Transverse colon (tissue), 4 donors: Measurements from ENCODE around the gene CHN1. TPM values are rescaled to one million over a fixed set of nuclear protein-coding genes. Genes with fewer than 3 reads are reported as not detected.

Source experiments
- DNase-seq: peaks from one replicate; pipeline ENCODE4 v3.0.0-alpha.2; 2019
- H3K27ac ChIP-seq, 4 donors: fragments of 200-600 bp; sonication (generic); 2 replicates each; pipeline ENCODE4 v1.5.1; 2016 to 2018; ENCODE audit warnings: inconsistent platforms in 4 of 4
- H3K27me3 ChIP-seq: fragments of 200-600 bp; sonication (generic); 2 replicates; pipeline ENCODE4 v1.5.1; 2017; ENCODE audit warnings: inconsistent platforms
- H3K36me3 ChIP-seq, 4 donors: fragments of 200-600 bp; sonication (generic); 2 replicates each; pipeline ENCODE4 v1.5.1; 2017 to 2019; ENCODE audit warnings: inconsistent platforms in 4 of 4
- H3K4me1 ChIP-seq, 4 donors: fragments of 200-600 bp; sonication (generic); 2 replicates each; pipeline ENCODE4 v1.5.1; 2017 to 2020; ENCODE audit warnings: inconsistent platforms in 4 of 4
- H3K4me3 ChIP-seq, 4 donors: fragments of 200-600 bp; sonication (generic); 1 replicate in 1 of 4; 2 replicates in 3 of 4; pipeline versions ENCODE4 v1.5.1 to v1.6.1; 2017 to 2019; ENCODE audit warnings: inconsistent platforms in 4 of 4
- H3K9me3 ChIP-seq, 2 donors: fragments of 200-600 bp; sonication (generic); 2 replicates each; pipeline ENCODE4 v1.5.1; 2017 to 2019; ENCODE audit warnings: inconsistent platforms in 2 of 2
- EP300 ChIP-seq: sonication (generic); formaldehyde crosslinking; IDR thresholded peaks from one replicate; pipeline ENCODE4 v1.6.1; 2017; ENCODE audit warnings: antibody characterized with exemption, low read depth
- POLR2A ChIP-seq: fragments of 450-650 bp; IDR thresholded peaks from one replicate; pipeline ENCODE4 v1.6.1; 2016; ENCODE audit warnings: antibody characterized with exemption, mild to moderate bottlenecking, moderate library complexity
- POLR2AphosphoS5 ChIP-seq, 3 donors: sonication (generic); formaldehyde crosslinking; IDR thresholded peaks; one replicate each; pipeline ENCODE4 v1.6.1; 2016; ENCODE audit warnings: antibody characterized with exemption in 3 of 3
- WGBS, 2 donors: methylation state at CpG; one replicate each; pipeline ENCODE4 v1.1.5; 2018; ENCODE audit warnings: low coverage in 1 of 2; 5-methylcytosine and 5-hydroxymethylcytosine counted together
- in situ Hi-C, 4 donors: fragments of 200-750 bp; cut with MboI; loops; one replicate each; pipeline versions ENCODE4 v1.15.0 to v1.15.1; 2017; ENCODE audit warnings: low sequenced_read_pairs in 3 of 4, low pct_ligation_motif_present in 1 of 4, low pct_unique_long_range_greater_than_20kb in 1 of 4
- intact Hi-C: fragments of 100-400 bp; cut with DNase I; formaldehyde crosslinking; loops from one replicate; pipeline ENCODE4 v1.15.1; 2023; ENCODE audit warnings: low total_unique reads
- total RNA-seq, 4 donors: library from RNA; depleted of rRNA; stranded (reverse); fragments of >200 nt; gene quantifications; one replicate each; pipeline ENCODE4 v1.1.0, GENCODE V29; 2016
- TF ChIP-seq, protein P1 (sequence below), 5 experiments: fragments of 200-600 bp in 3 of 5; fragments of 450-650 bp in 2 of 5; sonication (generic) in 3 of 5; IDR thresholded peaks; 1 replicate in 2 of 5; 2 replicates in 3 of 5; pipeline ENCODE4 v1.5.1; 2016 to 2017; ENCODE audit warnings: antibody characterized with exemption in 5 of 5, inconsistent platforms in 3 of 5, mild to moderate bottlenecking in 2 of 5, moderate library complexity in 1 of 5

Gene CHN1
- total RNA-seq, 4 donors from 2014 or later = 1.6 to 3.2 (median 3.0) TPM; not detected in 1

DNA sequence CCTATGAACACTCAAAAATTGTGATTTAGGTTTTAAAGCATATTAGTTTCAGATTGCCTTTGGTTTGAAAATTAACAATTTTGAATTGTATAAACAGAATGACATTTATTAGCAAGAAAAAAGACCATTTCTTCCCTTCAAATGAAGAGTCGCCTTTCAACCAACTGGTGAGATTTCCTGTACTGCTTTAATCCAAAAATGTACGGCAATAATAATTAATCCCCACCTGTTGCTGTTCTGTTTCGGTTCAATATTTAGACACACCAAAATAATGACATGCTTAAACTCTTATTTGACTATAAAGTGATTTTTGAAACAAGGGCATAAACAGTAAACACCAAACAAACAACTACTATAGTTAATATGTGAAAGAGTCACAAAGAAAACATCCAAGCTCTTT is 39.6 kb downstream of the CHN1 start:
- DNase-seq = no peak
- no peak overlapping the region for H3K27ac ChIP-seq
- TF ChIP-seq POLR2A = no peak
- TF ChIP-seq, protein P1, sequence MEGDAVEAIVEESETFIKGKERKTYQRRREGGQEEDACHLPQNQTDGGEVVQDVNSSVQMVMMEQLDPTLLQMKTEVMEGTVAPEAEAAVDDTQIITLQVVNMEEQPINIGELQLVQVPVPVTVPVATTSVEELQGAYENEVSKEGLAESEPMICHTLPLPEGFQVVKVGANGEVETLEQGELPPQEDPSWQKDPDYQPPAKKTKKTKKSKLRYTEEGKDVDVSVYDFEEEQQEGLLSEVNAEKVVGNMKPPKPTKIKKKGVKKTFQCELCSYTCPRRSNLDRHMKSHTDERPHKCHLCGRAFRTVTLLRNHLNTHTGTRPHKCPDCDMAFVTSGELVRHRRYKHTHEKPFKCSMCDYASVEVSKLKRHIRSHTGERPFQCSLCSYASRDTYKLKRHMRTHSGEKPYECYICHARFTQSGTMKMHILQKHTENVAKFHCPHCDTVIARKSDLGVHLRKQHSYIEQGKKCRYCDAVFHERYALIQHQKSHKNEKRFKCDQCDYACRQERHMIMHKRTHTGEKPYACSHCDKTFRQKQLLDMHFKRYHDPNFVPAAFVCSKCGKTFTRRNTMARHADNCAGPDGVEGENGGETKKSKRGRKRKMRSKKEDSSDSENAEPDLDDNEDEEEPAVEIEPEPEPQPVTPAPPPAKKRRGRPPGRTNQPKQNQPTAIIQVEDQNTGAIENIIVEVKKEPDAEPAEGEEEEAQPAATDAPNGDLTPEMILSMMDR (IDR thresholded peaks at IDR 0.05) = no peak
- TF ChIP-seq POLR2AphosphoS5 (IDR thresholded peaks at IDR 0.05) = no peak
- TF ChIP-seq EP300 = no peak
- H3K27me3 ChIP-seq = no peaks in the 10 kb centered on the region
- H3K4me1 ChIP-seq = no peaks in the 10 kb centered on the region
- in situ Hi-C loops (no loop called here), intact Hi-C loops (no loop called here)
- WGBS, 2 donors = 85 to 90% methylated on average over 3 of the region's 3 CpGs
- H3K4me3 ChIP-seq = no peak overlapping the region
- no peaks in the 10 kb centered on the region for H3K9me3 ChIP-seq
- no peaks in the 10 kb centered on the region for H3K36me3 ChIP-seq

GRCh38 chr2:174964404-174964803 is 40.8 kb downstream of the CHN1 start:
- in situ Hi-C loops (no loop called here), intact Hi-C loops (no loop called here)
- TF ChIP-seq EP300 (no peak), POLR2AphosphoS5 (IDR thresholded peaks at IDR 0.05) (no peak), POLR2A (no peak)
- TF ChIP-seq, protein P1 (IDR thresholded peaks at IDR 0.05) = no peak
- Histone ChIP-seq H3K27ac (no peak overlapping the region), H3K36me3 (no peaks in the 10 kb centered on the region), H3K4me1 (peaks cover 0 to 8% (median 0%) of the 10 kb centered on the region in 4 donors), H3K4me3 (no peak overlapping the region), H3K9me3 (no peaks in the 10 kb centered on the region), H3K27me3 (no peaks in the 10 kb centered on the region)
- WGBS, 2 donors = 93 to 95% methylated on average over 2 of the region's 2 CpGs
- DNase-seq = no peak

GRCh38 chr2:174963437-174964400 is 41.5 kb downstream of the CHN1 start:
- no peak overlapping the region for H3K27ac ChIP-seq
- in situ Hi-C loops = no loop called here
- no peaks in the 10 kb centered on the region for H3K36me3 ChIP-seq
- H3K27me3 ChIP-seq = no peaks in the 10 kb centered on the region
- DNase-seq = no peak
- no peak overlapping the region for H3K4me3 ChIP-seq
- intact Hi-C loops = no loop called here
- TF ChIP-seq EP300 (no peak), POLR2A (no peak), POLR2AphosphoS5 (IDR thresholded peaks at IDR 0.05) (no peak)
- TF ChIP-seq, protein P1 (IDR thresholded peaks at IDR 0.05) = no peak
- no peaks in the 10 kb centered on the region for H3K9me3 ChIP-seq
- H3K4me1 ChIP-seq = peaks cover 0 to 8% (median 0%) of the 10 kb centered on the region in 4 donors
- 86 to 90% methylated on average over 7 of the region's 7 CpGs for WGBS, 2 donors

- WGBS, 2 donors = 68 to 100% methylated on average over 1 to 2 of the region's 2 CpGs
- Histone ChIP-seq H3K4me3 (no peak overlapping the region), H3K36me3 (no peaks in the 10 kb centered on the region), H3K9me3 (no peaks in the 10 kb centered on the region), H3K27me3 (no peaks in the 10 kb centered on the region), H3K4me1 (peaks cover 0 to 8% (median 0%) of the 10 kb centered on the region in 4 donors), H3K27ac (no peak overlapping the region)
- intact Hi-C loops = no loop called here
- DNase-seq = no peak
- TF ChIP-seq, protein P1 (IDR thresholded peaks at IDR 0.05) = no peak
- TF ChIP-seq POLR2A (no peak), EP300 (no peak), POLR2AphosphoS5 (IDR thresholded peaks at IDR 0.05) (no peak)
- in situ Hi-C loops = no loop called here
Observed at GRCh38 chr2:174959787-174960186, 45.4 kb downstream of the CHN1 start.
